ENCODE measurements around the gene PNCK. TPM values are rescaled to one million over a fixed set of nuclear protein-coding genes. Genes with fewer than 3 reads are reported as not detected.

The PNCK gene
- polyA plus RNA-seq, 2 of the 4 experiments (the other 2 are of a cell fraction) = 0.17 to 0.25 TPM

- CTCF ChIA-PET = interaction anchor here (0.6 to 10.1 kb wide), 6 partner anchors 13 to 83 kb away, joined by 3 to 43 read pairs (median 4); no protein-coding TSS in a partner anchor
- H3K4me1 ChIP-seq = peaks cover 14% of the 10 kb centered on the region
- no peak for TF ChIP-seq REST (IDR thresholded peaks at IDR 0.05)
- TF ChIP-seq HOXA7 (CRISPR knock-in tag; IDR thresholded peaks at IDR 0.05) = no peak
- no peak for TF ChIP-seq TFCP2L1 (CRISPR knock-in tag; IDR thresholded peaks at IDR 0.05)
- no peak for TF ChIP-seq ZSCAN20 (CRISPR knock-in tag; IDR thresholded peaks at IDR 0.05)
- no peak for TF ChIP-seq JUNB (IDR thresholded peaks at IDR 0.05)
- no peak for TF ChIP-seq GATA3 (IDR thresholded peaks at IDR 0.05; ENCODE audit: borderline replicate concordance)
- no peak for TF ChIP-seq ZFP36 (IDR thresholded peaks at IDR 0.05; ENCODE audit: borderline replicate concordance, partially characterized antibody)
- no peak for TF ChIP-seq ZNF302 (CRISPR knock-in tag; IDR thresholded peaks at IDR 0.05)
- no peak for TF ChIP-seq FOXS1 (CRISPR knock-in tag; IDR thresholded peaks at IDR 0.05)
- no peak for TF ChIP-seq CTCF (IDR thresholded peaks at IDR 0.05)
- TF ChIP-seq BHLHE40 (IDR thresholded peaks at IDR 0.05; ENCODE audit: low read depth, low read length) = no peak
- no peak for TF ChIP-seq CEBPB (IDR thresholded peaks at IDR 0.05)
- no peak for TF ChIP-seq HMGXB4 (CRISPR knock-in tag; IDR thresholded peaks at IDR 0.05; ENCODE audit: borderline replicate concordance)
- no peak for TF ChIP-seq KDM5A (IDR thresholded peaks at IDR 0.05)
- TF ChIP-seq CBX2 (IDR thresholded peaks at IDR 0.05; ENCODE audit: borderline replicate concordance, low read depth) = no peak
- no peak for TF ChIP-seq RFX5 (IDR thresholded peaks at IDR 0.05)
- TF ChIP-seq SMC3 (IDR thresholded peaks at IDR 0.05) = no peak
- TF ChIP-seq RARB (CRISPR knock-in tag; IDR thresholded peaks at IDR 0.05) = no peak
- peak; percentile 56 for FAIRE-seq
- DNase-seq (ENCODE audit: low read depth in 1 of 2, low spot score in 1 of 2) = no peak
- WGBS (ENCODE audit: missing lambda C conversion rate) = 22% methylated on average over 17 of the region's 17 CpGs
- no peaks in the 10 kb centered on the region for H3K9me3 ChIP-seq
- H3K27ac ChIP-seq = peak overlapping the region; percentile 27 to 61; a peak in 2 of 6 replicates
- POLR2A ChIA-PET = no interaction called here
- ATAC-seq = peak in 1 of 2 experiments; percentile 51; a peak in 2 of 6 replicates
- peak overlapping the region; percentile 61 for H3K4me2 ChIP-seq
- no peak overlapping the region for H3K4me3 ChIP-seq
Measured at GRCh38 chrX:153622661-153623309, 50.8 kb downstream of the PNCK start.

- ChIA-PET CTCF (interaction anchor here (0.6 to 10.1 kb wide), 4 partner anchors 12 to 83 kb away, joined by 3 to 43 read pairs (median 4); no protein-coding TSS in a partner anchor), POLR2A (no interaction called here)
- peak overlapping the region; percentile 61 for H3K4me2 ChIP-seq
- FAIRE-seq = no peak
- 81% methylated on average over 27 of the region's 27 CpGs for WGBS (ENCODE audit: missing lambda C conversion rate)
- H3K4me3 ChIP-seq = no peak overlapping the region
- DNase-seq (ENCODE audit: low read depth in 1 of 2, low spot score in 1 of 2) = no peak
- no peak overlapping the region for H3K27ac ChIP-seq
- peaks cover 14% of the 10 kb centered on the region for H3K4me1 ChIP-seq
- no peak for ATAC-seq
- no peaks in the 10 kb centered on the region for H3K9me3 ChIP-seq
- TF ChIP-seq RCOR1 (IDR thresholded peaks at IDR 0.05; ENCODE audit: low read depth, low read length) (no peak), USF2 (IDR thresholded peaks at IDR 0.05) (no peak), HOXB13 (CRISPR knock-in tag; IDR thresholded peaks at IDR 0.05; ENCODE audit: low read depth) (no peak), CTCF (IDR thresholded peaks at IDR 0.05) (no peak), EHF (CRISPR knock-in tag; IDR thresholded peaks at IDR 0.05) (no peak), NPAS2 (CRISPR knock-in tag; IDR thresholded peaks at IDR 0.05; ENCODE audit: borderline replicate concordance) (no peak), MAFK (IDR thresholded peaks at IDR 0.05; ENCODE audit: partially characterized antibody) (no peak), E2F6 (IDR thresholded peaks at IDR 0.05; ENCODE audit: borderline replicate concordance, low read depth) (no peak)
Measured at GRCh38 chrX:153621949-153622598, 51.5 kb downstream of the PNCK start.

Data from A549 (cell line).